Measurements from ENCODE around the gene FBXL17. TPM values are rescaled to one million over a fixed set of nuclear protein-coding genes. Genes with fewer than 3 reads are reported as not detected.
"Not testable (repeated sequence)": the region's sequence is repeated elsewhere in the genome, so short reads cannot be mapped to it uniquely, and the experiment has no call there.

Gene FBXL17
- total RNA-seq, 2 experiments from 2014 or later, result 9.6 to 9.8 TPM

DNA sequence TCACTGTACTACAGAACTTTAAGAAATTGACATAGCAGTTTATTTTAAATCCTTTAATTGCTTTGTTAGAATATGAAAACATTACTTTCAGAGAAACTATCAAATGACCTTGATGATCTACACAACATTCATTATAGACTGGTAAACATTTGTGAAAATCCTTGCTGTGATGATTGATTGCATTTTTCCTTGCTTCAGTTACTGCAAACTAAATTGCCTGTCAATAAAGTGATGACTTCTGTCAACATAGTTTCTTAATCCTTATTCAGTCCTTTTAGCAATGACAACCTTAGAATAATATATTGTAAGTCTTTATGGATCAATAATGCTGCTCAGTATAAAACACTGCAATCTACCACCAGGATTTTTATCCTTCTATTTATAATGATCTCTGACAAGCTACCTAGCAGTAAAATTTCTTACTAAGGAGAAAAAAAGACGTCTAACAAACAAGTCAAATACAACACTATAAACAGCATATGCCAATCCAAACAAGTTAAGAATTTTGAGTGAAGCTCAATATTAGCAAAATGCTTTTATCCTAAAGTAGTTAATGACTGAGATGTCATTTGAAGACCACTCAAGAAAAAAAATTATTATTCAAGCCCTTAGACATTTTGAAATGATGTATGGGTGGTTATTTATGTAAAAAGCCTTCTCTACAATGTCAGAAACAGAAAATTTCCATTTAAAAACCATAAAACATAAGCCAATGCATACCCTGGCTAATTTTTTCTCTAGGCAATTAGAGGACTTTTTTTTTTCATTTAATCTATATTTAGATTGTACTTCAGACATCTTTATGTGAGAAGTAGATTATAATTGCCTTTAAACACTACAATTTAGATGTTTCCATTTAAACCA, 105.5 kb downstream of the FBXL17 start:
- H3K9me3 Mint-ChIP-seq, result peaks cover 4% of the 10 kb centered on the region
- CTCF ChIA-PET, result no interaction called here
- POLR2A ChIA-PET, result no interaction called here
- no peak overlapping the region for H3K27ac Mint-ChIP-seq
- no peaks in the 10 kb centered on the region for H3K27me3 Mint-ChIP-seq
- peaks cover under 1% of the 10 kb centered on the region for H3K36me3 Mint-ChIP-seq (ENCODE audit: low read depth)
- peaks cover 5% of the 10 kb centered on the region for H3K4me1 Mint-ChIP-seq
- DNase-seq, result no peak
- H3K4me3 Mint-ChIP-seq, result no peak overlapping the region

DNA sequence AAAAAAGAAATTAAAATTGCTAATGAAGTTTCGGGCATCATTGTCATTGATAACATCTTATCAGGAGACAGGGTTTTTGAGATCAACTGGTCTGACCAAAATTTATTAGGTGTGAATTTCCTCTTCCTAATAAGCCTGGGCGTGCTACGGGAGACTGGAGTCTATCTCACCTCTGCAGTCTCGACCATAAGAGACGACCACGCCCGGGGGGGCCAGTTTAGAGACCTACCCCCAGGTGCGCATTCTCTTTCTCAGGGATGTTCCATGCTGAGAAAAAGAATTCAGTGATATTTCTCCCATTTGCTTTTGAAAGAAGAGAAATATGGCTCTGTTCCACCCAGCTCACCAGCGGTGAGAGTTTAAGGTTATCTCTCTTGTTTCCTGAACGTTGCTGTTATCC, 107.8 kb downstream of the FBXL17 start:
- DNase-seq; POLR2A ChIA-PET; H3K9me3 Mint-ChIP-seq; H3K27ac Mint-ChIP-seq; H3K27me3 Mint-ChIP-seq; CTCF ChIA-PET; H3K4me1 Mint-ChIP-seq; H3K4me3 Mint-ChIP-seq; H3K36me3 Mint-ChIP-seq (ENCODE audit: low read depth): not testable (repeated sequence)

DNA sequence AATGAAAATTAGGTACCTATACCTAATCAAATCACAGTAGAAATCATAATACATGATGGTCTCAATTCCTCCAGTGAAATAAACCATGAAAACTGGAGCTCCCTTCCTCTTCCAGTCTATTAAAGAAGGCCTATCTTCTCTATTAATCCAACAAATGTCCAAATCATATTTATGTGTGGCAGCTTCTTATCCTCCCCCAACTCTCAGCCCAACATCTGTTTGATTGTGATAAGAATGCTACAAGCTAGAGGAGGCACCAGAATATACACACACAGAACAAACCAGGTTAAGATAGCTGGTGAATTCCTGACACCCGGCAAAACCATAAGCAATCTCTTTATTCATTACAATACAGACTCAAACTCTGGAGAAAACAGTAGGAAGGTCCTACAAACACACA, 110.8 kb downstream of the FBXL17 start:
- Mint-ChIP-seq H3K36me3 (ENCODE audit: low read depth) (no peaks in the 10 kb centered on the region), H3K4me1 (no peaks in the 10 kb centered on the region), H3K27me3 (no peaks in the 10 kb centered on the region), H3K9me3 (no peaks in the 10 kb centered on the region), H3K4me3 (no peak overlapping the region), H3K27ac (no peak overlapping the region)
- no peak for DNase-seq
- ChIA-PET CTCF (no interaction called here), POLR2A (no interaction called here)

DNA sequence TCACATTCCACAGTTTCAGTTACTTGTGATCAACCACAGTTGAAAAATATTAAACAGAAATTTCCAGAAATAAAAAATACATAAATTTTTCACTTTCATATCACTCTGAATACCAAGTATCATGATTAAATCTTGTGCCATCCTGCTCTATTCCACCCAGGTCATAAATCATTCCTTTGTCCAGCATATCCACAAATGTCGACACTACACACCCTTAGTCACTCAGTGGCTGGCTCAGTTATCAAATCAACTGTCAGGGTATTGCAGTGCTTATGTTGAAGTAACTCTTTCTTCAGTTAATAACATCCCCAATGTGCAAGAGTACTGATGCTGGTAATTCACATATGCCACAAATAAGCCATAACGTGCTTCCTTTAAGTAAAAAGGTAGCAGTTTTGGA, 115.7 kb downstream of the FBXL17 start:
- Mint-ChIP-seq H3K36me3 (ENCODE audit: low read depth) (no peaks in the 10 kb centered on the region), H3K9me3 (no peaks in the 10 kb centered on the region), H3K4me1 (no peaks in the 10 kb centered on the region), H3K4me3 (no peak overlapping the region), H3K27me3 (no peaks in the 10 kb centered on the region), H3K27ac (no peak overlapping the region)
- POLR2A ChIA-PET, result no interaction called here
- DNase-seq, result no peak
- CTCF ChIA-PET, result no interaction called here

DNA sequence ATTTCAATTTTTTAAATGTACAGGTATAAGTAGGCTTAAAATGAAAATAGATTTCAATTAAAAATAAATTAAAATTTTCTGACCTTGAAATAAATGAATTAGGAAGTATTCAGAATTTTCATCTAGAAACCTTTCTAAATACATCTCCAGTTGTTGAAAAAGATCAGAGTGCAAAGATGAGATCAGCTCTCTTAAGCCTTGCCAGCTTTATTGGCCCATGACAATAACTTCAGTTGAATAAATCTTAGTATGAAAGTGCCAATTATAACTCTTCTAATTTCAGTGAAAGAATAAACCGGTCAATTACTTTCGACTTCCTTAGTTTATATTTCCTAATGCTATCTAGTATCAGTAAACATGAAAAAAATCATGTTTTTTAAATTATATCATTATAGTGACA, 117.4 kb downstream of the FBXL17 start:
- CTCF ChIA-PET, result no interaction called here
- DNase-seq, result no peak
- H3K27me3 Mint-ChIP-seq, result no peaks in the 10 kb centered on the region
- no peaks in the 10 kb centered on the region for H3K9me3 Mint-ChIP-seq
- no peak overlapping the region for H3K4me3 Mint-ChIP-seq
- POLR2A ChIA-PET, result no interaction called here
- no peaks in the 10 kb centered on the region for H3K36me3 Mint-ChIP-seq (ENCODE audit: low read depth)
- no peak overlapping the region for H3K27ac Mint-ChIP-seq
- peaks cover 4% of the 10 kb centered on the region for H3K4me1 Mint-ChIP-seq

DNA sequence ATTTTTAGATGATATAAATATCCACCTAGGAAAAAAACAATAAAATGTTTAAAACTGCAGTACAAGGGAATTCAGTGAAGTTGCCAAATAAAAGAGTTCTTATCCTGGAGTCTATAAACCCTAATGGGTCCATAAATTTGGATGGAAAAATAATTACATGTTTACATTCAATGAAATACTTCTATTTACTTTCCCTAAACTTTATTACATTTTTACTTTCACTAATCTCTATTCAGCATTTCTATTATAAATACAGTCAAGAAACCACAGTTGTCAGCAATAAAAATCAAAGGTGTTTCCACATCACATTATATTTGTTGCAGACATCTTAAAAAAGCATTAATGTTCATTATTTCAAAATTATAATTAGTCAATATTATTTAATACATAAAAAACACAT, 118.6 kb downstream of the FBXL17 start:
- no peaks in the 10 kb centered on the region for H3K27me3 Mint-ChIP-seq
- no peaks in the 10 kb centered on the region for H3K36me3 Mint-ChIP-seq (ENCODE audit: low read depth)
- H3K9me3 Mint-ChIP-seq, result no peaks in the 10 kb centered on the region
- ChIA-PET CTCF (no interaction called here), POLR2A (no interaction called here)
- H3K4me1 Mint-ChIP-seq, result peaks cover 4% of the 10 kb centered on the region
- DNase-seq, result no peak
- H3K27ac Mint-ChIP-seq, result no peak overlapping the region
- no peak overlapping the region for H3K4me3 Mint-ChIP-seq

DNA sequence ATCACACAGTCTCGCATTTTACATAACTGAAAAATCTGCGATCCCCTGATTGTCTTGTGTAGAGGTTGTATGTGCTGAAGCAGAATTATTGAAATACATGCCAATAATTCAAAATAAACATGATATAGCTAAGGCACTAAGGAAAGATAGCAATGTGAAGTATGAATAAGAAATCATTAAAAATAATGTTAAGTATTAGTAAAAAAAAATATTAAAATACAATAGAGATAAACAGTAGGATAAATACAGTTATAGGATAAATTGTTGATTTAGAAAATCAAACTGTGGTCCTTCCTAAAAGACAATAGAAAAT, 121.1 kb downstream of the FBXL17 start:
- CTCF ChIA-PET, result no interaction called here
- peaks cover 4% of the 10 kb centered on the region for H3K4me1 Mint-ChIP-seq
- no peaks in the 10 kb centered on the region for H3K9me3 Mint-ChIP-seq
- no peak for DNase-seq
- H3K27me3 Mint-ChIP-seq, result no peaks in the 10 kb centered on the region
- no peaks in the 10 kb centered on the region for H3K36me3 Mint-ChIP-seq (ENCODE audit: low read depth)
- H3K27ac Mint-ChIP-seq, result no peak overlapping the region
- POLR2A ChIA-PET, result no interaction called here
- H3K4me3 Mint-ChIP-seq, result no peak overlapping the region

DNA sequence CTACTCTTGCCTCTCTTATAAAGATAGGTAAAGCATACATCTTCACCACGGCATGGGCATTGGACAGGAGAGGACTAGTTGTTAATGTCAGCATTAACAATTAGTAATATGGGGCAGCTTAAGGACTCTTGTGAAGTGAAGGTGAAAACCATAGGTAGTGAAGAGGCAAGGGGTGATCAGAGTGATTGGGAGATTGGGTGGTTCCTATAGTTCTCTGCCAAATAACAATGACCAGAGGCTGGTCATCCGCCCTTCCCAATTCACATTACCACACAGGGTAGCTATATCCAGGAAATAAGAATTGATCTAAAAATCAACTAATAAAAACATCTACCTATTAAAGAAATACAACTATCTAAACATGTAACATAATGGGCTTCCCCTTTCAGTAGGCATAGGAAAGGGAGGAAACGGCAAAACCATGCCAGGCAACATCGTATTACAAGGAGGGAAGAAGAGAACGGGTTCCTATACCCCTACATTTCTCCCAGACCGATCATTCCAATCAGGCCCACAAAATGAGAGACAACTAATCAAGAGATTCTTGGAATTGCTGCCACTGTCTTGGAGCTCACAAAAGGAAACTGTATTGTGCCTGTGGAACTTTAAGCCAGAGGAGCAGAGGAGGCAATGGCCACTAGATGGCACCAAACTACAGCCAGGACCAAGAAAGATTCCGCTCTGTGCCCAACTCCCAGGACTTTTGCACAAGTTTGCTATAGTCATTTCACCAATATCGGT, 121.6 kb downstream of the FBXL17 start:
- ChIA-PET CTCF (interaction anchor here (0.6 to 1.3 kb wide), 2 partner anchors 18 to 81 kb away, joined by 3 read pairs; no protein-coding TSS in a partner anchor), POLR2A (no interaction called here)
- Mint-ChIP-seq H3K4me3 (peak overlapping the region; percentile 33), H3K9me3 (no peaks in the 10 kb centered on the region), H3K4me1 (peaks cover 4% of the 10 kb centered on the region), H3K27ac (no peak overlapping the region), H3K27me3 (no peaks in the 10 kb centered on the region), H3K36me3 (ENCODE audit: low read depth) (no peaks in the 10 kb centered on the region)
- peak; percentile 70 for DNase-seq

DNA sequence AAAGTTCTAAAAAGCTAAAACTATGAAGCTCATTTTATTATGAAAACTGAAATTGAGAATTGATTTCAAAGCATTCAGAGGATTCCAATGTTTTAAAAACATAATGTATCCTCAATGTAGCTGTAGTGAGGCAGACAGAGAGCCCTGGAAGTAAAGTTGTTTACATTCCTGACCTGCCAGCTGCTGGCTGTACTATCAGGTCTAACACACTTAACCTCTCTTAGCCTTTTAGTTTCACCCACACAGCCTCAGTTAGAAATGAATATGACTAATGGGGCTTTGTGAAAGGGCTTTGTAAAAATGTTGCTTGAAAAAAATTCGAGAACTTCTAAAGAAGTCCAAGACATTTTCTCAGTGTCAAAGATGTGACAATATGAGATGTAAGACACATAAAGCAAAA, 122.6 kb downstream of the FBXL17 start:
- Mint-ChIP-seq H3K4me1 (peaks cover 4% of the 10 kb centered on the region), H3K36me3 (ENCODE audit: low read depth) (no peaks in the 10 kb centered on the region), H3K4me3 (no peak overlapping the region), H3K27me3 (no peaks in the 10 kb centered on the region), H3K9me3 (no peaks in the 10 kb centered on the region), H3K27ac (no peak overlapping the region)
- DNase-seq, result no peak
- ChIA-PET CTCF (interaction anchor here (1.3 kb wide), 1 partner anchor 17 kb away, joined by 3 read pairs; no protein-coding TSS in a partner anchor), POLR2A (no interaction called here)

DNA sequence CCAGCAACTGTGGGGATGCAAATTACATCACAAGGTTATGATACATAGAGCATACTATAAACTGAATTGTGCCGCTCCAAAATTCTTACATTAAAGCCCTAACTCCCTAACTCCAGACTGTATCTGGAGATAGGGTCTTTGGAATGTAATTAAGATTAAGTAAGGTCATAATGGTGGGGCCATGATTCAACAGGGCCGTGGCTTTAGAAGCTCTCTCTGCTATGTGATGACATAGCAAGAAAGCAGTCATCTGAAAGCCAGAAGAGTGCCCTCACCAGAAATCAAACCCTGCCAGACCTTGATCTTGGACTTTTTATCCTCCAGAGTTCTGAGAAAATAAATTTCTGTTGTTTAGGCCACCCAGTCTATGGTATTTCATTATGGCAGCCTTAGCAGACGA, 123.9 kb downstream of the FBXL17 start:
- Mint-ChIP-seq H3K4me1 (peaks cover 4% of the 10 kb centered on the region), H3K4me3 (no peak overlapping the region), H3K27ac (no peak overlapping the region), H3K27me3 (no peaks in the 10 kb centered on the region), H3K36me3 (ENCODE audit: low read depth) (no peaks in the 10 kb centered on the region), H3K9me3 (no peaks in the 10 kb centered on the region)
- DNase-seq, result no peak
- POLR2A ChIA-PET, result no interaction called here
- CTCF ChIA-PET, result no interaction called here

DNA sequence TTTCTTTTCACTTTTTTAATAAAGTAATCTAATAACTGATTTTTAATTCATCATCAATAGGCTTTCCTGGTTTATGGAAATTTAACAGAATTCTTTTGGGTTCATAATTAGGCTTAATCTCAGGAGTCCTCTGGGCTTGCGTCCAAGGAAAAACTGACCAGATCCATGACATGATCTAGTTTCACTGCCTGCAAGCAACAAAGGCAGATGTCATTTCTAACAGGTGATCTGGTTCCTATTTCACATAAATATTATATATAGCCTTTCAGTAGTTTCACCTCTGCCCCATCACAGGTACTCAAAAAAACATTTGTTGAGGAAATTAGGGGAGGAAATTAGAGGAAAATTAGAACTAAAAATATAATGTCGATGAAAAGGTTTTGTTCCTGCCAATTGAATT, 126.4 kb downstream of the FBXL17 start:
- no peak overlapping the region for H3K4me3 Mint-ChIP-seq
- DNase-seq, result no peak
- no peaks in the 10 kb centered on the region for H3K27me3 Mint-ChIP-seq
- CTCF ChIA-PET, result no interaction called here
- H3K4me1 Mint-ChIP-seq, result peaks cover 2% of the 10 kb centered on the region
- POLR2A ChIA-PET, result no interaction called here
- H3K27ac Mint-ChIP-seq, result no peak overlapping the region
- peaks cover 2% of the 10 kb centered on the region for H3K36me3 Mint-ChIP-seq (ENCODE audit: low read depth)
- no peaks in the 10 kb centered on the region for H3K9me3 Mint-ChIP-seq

DNA sequence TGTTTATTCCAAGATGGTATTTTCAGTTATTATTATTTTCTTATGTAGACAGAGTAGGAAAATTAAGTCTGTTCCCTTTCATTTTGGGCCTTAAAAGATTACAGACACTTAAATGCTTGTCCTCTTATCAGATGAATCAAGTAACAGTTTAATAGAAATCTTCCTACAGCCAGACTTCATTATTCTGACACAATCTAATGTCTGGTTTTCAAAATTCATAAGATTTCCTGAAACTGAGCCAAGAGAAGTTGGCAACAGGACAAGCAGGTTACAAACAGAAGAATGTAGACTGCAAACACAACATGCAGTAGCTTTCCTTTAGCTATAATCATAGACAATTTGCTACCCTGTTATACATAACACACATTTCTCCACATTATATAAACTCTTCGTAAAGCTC, 130.5 kb downstream of the FBXL17 start:
- POLR2A ChIA-PET, result no interaction called here
- Mint-ChIP-seq H3K27ac (no peak overlapping the region), H3K27me3 (no peaks in the 10 kb centered on the region), H3K9me3 (no peaks in the 10 kb centered on the region), H3K36me3 (ENCODE audit: low read depth) (peaks cover 2% of the 10 kb centered on the region), H3K4me1 (no peaks in the 10 kb centered on the region), H3K4me3 (no peak overlapping the region)
- CTCF ChIA-PET, result no interaction called here
- DNase-seq, result no peak

DNA sequence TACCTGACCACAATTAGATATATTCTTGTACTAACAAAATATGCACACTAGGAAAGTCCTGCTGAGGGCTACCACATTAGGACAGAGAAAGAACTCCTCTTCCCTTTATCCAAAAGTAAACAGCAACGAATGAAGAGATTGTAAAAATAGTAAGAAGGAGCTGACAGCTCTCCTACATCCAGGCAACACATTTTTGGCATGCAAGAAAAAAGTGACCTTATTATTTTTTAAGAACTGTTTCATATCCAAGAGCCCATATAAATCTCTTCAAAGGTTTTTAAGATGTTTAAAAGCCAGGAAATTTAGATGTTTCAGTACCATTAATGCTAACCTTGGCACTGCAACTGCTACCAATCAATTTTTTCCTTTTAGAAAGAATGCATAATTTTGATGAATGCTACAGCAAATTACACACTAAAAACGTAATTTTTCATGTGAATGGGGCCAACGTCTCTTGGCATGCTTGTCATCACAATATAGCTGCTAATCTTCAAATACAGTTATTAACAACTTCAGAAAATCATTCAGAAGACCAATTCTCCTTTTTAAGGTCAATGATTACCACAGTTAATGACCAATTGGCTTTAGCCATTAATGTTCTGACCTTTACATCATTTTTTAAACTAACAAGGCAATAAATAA, 132.0 kb downstream of the FBXL17 start:
- H3K36me3 Mint-ChIP-seq (ENCODE audit: low read depth), result peaks cover 2% of the 10 kb centered on the region
- H3K4me1 Mint-ChIP-seq, result no peaks in the 10 kb centered on the region
- H3K27ac Mint-ChIP-seq, result no peak overlapping the region
- no peak overlapping the region for H3K4me3 Mint-ChIP-seq
- no peaks in the 10 kb centered on the region for H3K9me3 Mint-ChIP-seq
- ChIA-PET POLR2A (no interaction called here), CTCF (no interaction called here)
- H3K27me3 Mint-ChIP-seq, result no peaks in the 10 kb centered on the region
- DNase-seq, result no peak

All from activated CD4-positive, alpha-beta T cell treated with anti-CD3 and anti-CD28 coated beads, Interleukin-2, amount 10 ng/mL, durations not matched to agents 7 days and 5 days (primary cell).